Hepatocyte (in vitro differentiated cells): ENCODE results near the gene GHDC.

Experiments
- EZH2 ChIP-seq: fragments of 200-600 bp; sonication (generic); IDR thresholded peaks from 2 replicates; pipeline ENCODE4 v1.6.1; 2016; ENCODE audit warnings: antibody characterized with exemption, mild to moderate bottlenecking, borderline replicate concordance
- TF ChIP-seq, protein P1 (sequence below): fragments of 200-600 bp; sonication (generic); IDR thresholded peaks from 2 replicates; pipeline ENCODE4 v1.5.1; 2016; ENCODE audit warnings: antibody characterized with exemption, mild to moderate bottlenecking; ENCODE audit not compliant: poor library complexity

DNA sequence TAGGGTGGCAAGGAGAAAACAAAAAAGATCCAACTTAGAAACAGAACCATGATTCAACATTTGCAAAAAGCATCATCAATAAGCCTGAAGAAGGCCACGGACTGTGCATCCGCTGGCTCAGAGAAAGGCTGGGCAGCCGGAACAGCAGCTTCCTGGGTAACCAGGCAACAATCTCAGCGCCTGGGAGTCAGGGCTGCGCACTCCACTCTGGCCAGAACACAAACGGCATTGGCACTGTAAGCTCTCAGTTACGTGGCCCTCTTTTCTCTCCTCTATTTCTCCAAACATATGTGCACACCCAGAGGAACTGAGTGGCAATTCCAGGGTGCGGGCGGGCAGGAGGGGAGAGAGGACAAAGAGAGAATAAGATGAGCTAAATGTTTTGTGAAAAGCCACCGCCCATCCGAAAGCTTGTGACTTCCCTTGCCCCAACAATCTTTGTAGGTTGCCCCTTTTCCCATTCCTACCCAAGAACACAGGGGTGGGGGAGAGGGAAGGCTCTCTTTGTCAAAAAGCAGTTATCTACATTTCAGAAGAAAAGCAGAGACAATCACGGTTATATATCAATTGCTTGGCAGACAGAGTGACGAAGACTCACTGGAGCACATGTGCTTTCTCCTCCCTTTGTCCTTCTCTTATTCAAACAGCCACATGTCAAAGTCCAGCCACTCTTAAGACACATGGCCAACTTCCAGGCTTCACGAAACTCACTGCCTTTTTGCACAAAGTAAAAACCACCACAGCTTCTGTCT lies 6.6 kb upstream of the GHDC start:
- TF ChIP-seq, protein P1, sequence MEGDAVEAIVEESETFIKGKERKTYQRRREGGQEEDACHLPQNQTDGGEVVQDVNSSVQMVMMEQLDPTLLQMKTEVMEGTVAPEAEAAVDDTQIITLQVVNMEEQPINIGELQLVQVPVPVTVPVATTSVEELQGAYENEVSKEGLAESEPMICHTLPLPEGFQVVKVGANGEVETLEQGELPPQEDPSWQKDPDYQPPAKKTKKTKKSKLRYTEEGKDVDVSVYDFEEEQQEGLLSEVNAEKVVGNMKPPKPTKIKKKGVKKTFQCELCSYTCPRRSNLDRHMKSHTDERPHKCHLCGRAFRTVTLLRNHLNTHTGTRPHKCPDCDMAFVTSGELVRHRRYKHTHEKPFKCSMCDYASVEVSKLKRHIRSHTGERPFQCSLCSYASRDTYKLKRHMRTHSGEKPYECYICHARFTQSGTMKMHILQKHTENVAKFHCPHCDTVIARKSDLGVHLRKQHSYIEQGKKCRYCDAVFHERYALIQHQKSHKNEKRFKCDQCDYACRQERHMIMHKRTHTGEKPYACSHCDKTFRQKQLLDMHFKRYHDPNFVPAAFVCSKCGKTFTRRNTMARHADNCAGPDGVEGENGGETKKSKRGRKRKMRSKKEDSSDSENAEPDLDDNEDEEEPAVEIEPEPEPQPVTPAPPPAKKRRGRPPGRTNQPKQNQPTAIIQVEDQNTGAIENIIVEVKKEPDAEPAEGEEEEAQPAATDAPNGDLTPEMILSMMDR: no peak
- TF ChIP-seq EZH2: no peak
